CD4-positive, alpha-beta T cell treated with Interleukin-2 at 100 ng/mL for 4 hours (primary cell): ENCODE measurements around the gene WDR59.
"Not testable (repeated sequence)": the region's sequence is repeated elsewhere in the genome, so short reads cannot be mapped to it uniquely, and the experiment has no call there.

Source experiments
- DNase-seq: peaks from one replicate; pipeline ENCODE4 v3.0.0-alpha.2; 2020; ENCODE audit warnings: low spot score

WDR59 gene

DNA sequence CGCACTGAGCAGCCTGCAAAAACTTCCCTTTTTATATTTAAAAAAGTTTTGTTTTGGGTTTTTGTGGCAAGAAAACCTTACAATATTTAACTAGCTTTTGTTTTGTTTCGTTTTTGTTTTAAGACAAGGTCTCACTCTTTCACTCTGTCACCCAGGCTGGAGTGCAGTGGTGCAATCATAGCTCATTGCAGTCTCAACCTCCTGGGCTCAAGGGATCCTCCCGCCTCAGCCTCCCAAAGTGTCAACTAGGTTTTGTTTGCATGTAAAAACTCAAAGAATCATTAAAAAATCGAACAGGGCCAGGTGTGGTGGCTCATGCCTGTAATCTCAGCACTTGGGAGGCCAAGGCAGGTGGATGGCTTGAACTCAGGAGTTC is 132.4 kb downstream of the WDR59 start:
- DNase-seq, result no peak

GRCh38 chr16:74850027-74850426 is 134.9 kb downstream of the WDR59 start:
- DNase-seq, result no peak

- no peak for DNase-seq
Observed at GRCh38 chr16:74847202-74847601, 137.7 kb downstream of the WDR59 start.

DNA sequence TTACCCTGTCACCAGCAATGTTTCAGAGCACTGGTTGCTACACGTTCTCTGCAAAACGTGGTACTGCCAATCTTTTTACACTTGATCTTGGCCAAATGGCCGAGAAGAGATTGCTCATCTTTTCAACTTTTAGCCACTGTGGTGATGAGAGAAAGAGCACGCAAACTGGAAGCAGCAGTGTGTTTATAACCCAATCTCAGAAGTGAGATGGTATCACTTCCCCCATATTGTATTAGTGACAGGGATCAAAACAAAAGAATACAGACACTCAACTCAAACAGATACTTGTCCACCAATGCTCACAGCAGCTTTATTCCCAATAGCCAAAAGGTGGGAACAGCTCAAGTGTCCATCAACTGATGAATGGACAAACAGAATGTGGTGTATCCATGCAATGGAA is 138.2 kb downstream of the WDR59 start:
- no peak for DNase-seq

DNA sequence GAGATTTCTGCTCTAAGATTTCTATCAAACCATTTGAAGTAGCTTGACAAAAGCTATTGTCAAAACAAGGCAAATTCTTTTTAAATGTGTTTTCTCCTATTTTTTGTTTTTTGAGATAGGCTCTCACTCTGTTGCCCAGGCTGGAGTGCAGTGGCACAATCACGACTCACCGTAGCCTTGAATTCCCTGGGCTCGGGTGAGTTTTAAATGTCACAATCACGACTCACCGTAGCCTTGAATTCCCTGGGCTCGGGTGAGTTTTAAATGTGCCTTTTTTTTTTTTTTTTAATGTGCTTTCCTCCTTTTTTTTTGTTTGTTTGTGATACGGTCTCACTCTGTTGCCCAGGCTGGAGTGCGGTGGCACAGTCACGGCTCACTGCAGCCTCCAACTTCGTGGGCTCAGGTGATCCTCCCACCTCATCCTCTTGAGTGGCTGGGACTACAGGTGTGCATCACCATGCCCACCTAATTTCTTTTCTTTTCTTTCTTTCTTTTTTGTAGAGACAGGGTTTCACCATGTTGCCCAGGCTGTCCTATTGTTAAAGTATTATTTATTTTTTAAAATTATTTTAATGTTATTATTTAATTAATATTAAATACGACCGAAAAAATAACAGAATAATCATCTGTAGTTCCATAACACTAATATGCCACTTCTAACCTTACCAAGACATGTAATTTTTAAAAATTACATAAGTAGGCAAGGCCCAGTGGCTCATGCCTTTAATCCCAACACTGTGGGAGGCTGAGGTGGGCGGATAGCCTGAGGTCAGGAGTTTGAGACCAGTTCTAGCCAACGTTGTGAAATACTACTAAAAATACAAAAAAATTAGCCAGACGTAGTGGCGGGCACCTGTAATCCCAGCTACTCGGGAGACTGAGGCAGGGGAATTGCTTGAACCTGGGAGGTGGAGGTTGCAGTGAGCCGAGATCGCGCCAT is 140.6 kb downstream of the WDR59 start:
- no peak for DNase-seq

- not testable (repeated sequence) for DNase-seq
Observed at GRCh38 chr16:74843381-74844035, 141.4 kb downstream of the WDR59 start.

GRCh38 chr16:74842413-74842812 is 142.5 kb downstream of the WDR59 start:
- no peak for DNase-seq

DNA sequence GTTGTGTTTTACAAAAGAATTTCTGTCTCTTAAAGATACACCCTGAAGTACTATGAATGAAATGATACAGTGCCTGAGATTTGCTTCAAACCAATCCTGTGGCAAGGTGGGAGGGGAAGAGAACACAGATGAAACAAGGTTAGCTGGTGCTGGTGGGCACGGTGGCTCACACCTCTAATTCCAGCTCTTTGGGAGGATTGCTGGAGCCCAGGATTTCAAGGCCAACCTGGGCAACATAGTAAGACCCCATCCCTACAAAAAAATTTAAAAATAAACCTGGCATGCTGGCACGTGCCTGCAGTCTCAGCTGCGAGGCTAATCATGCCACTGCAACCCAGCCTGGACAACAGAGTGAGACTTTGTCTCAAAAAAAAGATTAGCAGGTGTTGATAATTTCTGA is 143.0 kb downstream of the WDR59 start:
- DNase-seq, result no peak

- DNase-seq, result no peak
Observed at GRCh38 chr16:74841469-74841868, 143.5 kb downstream of the WDR59 start.

DNA sequence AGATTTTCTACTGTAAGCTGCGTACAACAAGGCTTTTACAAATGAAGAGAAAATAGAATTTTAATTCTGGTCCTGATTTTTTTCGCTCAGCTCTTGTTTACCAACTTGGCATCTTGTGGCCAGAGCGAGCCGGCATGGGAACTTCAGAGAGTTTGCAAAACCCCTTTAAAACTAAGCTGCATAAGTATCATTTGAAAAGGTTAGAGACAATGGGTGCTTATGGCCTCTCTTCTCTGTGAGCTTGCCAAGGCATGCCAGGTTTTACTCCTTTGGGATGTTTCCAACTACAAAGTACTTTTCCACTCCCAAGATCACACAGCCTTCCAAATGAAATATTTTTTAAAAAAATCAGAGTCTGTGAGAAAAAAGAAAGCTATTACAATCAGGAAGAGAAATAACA is 147.9 kb downstream of the WDR59 start:
- no peak for DNase-seq

DNA sequence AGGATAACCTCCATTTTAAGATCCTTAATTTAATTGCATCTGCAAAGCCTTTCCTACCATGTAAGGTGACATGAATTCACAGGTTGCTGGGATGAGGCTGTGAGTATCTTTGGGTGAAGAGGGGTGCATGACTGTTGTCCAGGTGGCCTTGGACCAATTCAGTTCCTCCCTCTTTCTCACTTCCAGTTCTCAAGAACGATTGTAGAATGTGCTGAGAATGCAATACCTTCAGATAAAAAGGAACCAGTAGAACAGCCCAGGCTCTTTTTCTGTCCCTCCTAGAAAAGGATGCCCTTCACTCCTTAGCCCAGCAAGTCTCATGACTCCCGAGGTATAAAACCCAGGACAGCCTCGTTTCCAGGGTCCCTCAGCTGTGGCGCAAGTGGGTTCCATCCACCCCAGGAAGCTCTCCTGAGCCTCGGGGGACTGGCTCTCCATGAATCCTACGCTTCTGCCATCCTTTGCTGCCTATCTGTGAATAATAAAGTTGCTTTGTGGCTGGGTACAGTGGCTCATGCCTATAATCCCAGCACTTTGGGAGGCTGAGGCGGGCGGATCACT is 148.7 kb downstream of the WDR59 start:
- DNase-seq, result no peak

DNA sequence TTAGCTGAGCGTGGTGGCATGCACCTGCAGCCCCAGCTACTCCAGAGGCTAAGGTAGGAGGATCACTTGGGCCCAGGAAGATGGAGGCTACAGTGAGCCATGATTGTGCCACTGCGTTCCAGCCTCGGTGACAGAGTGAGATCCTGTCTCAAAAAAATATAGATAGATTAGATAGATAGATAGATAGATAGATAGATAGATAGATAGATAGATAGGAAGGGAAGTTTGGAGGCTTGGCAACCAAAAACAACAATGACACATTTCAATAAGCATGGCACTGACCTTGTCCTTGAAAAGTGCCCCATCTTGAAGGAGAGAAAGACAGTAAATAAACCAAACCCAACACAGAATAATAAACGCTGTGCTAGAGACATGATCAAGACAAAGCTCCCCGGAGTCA is 152.7 kb downstream of the WDR59 start:
- DNase-seq, result no peak

GRCh38 chr16:74831467-74831866 is 153.5 kb downstream of the WDR59 start:
- DNase-seq, result no peak

GRCh38 chr16:74830648-74831047 is 154.3 kb downstream of the WDR59 start:
- no peak for DNase-seq

DNA sequence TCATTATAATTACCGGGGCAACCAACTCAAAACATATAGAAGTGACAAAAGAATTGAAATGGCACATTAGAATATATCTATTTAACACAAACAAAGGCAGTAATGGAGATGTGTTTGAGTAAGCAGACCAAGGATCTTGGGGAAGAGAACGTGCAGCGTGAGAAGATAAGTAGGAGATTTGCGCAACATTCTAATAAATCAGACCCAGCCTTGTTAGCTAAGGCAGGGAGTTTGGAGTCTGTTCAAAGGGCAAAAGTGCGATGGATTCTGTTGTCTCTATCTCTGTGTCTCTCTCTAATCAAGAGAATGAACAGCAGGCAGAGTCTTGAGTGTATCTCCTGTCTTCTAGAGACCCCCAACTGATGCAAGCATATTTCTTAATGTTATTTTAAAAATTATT is 155.3 kb downstream of the WDR59 start:
- no peak for DNase-seq

DNA sequence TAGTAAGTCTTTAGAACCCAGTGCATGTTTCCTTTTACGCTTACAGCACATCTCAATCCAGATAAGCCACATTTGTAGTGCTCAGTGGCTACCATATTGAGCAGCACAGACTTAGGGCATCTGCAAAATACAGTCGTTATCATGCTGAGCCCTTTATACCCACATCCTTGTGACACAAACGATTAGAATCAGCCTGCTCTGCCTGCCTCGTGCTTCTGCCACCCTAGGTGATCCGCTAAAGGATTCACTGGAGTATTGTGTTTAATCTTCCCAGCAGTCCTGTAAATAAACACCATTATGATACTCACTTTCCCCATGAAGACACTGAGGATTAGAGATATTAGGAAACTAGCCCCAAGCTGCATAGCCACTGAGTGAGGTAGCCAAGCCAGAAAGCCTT is 159.0 kb downstream of the WDR59 start:
- no peak for DNase-seq

DNA sequence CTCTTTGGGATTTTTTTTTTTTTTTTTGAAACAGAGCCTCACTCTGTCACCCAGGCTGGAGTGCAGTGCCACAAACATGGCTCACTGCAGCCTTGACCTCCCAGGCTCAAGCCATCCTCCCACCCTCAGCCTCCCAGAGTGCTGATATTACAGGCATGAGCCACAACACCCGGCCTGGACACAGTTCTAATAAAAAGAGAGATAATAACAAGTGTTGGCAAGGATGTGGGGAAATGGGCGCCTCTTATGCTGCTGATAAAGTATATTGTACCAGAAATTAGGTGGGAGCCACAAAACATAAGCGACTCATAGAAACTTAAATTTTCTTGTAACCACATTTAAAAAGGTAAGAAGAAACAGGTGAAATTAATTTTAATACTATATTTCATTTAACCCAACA is 159.9 kb downstream of the WDR59 start:
- no peak for DNase-seq
